Retinal pigment epithelial cell (primary cell): ENCODE measurements around the gene NUBP2.

Experiments used
- DNase-seq: peaks from one replicate; pipeline ENCODE4 v3.0.0-alpha.2; 2010; ENCODE audit warnings: low read depth
- H3K4me3 ChIP-seq: 2 replicates; pipeline ENCODE4 v1.5.1; 2011; ENCODE audit warnings: mild to moderate bottlenecking, low read length, control low read depth, moderate library complexity
- TF ChIP-seq, protein P1 (sequence below): conservative IDR thresholded peaks from 2 replicates; pipeline ENCODE4 v1.5.1; 2011; ENCODE audit warnings: low read depth, low read length, control low read depth, inconsistent platforms

Gene NUBP2

DNA sequence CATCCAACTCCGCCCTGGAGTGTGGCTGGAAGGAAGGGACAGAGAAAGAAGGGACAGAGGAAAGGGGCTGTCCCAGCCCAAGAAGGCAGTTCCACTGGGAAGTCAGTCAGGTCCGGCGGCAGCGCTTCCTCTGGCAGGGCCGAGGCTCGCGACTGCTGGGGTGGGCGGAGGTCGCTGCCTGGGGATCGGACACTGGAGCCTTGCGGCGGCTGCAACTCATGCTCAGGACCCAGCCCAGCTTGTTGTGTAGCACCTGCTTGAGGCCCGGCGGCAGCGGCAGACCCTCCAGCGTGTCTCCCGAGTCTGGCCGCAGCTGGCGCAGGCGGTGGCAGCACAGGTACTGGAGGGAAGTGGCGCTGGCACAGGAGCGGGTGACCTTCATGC, 5.8 kb upstream of the NUBP2 start:
- DNase-seq: no peak
- no peak overlapping the region for H3K4me3 ChIP-seq
- TF ChIP-seq, protein P1, sequence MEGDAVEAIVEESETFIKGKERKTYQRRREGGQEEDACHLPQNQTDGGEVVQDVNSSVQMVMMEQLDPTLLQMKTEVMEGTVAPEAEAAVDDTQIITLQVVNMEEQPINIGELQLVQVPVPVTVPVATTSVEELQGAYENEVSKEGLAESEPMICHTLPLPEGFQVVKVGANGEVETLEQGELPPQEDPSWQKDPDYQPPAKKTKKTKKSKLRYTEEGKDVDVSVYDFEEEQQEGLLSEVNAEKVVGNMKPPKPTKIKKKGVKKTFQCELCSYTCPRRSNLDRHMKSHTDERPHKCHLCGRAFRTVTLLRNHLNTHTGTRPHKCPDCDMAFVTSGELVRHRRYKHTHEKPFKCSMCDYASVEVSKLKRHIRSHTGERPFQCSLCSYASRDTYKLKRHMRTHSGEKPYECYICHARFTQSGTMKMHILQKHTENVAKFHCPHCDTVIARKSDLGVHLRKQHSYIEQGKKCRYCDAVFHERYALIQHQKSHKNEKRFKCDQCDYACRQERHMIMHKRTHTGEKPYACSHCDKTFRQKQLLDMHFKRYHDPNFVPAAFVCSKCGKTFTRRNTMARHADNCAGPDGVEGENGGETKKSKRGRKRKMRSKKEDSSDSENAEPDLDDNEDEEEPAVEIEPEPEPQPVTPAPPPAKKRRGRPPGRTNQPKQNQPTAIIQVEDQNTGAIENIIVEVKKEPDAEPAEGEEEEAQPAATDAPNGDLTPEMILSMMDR: no peak

DNA sequence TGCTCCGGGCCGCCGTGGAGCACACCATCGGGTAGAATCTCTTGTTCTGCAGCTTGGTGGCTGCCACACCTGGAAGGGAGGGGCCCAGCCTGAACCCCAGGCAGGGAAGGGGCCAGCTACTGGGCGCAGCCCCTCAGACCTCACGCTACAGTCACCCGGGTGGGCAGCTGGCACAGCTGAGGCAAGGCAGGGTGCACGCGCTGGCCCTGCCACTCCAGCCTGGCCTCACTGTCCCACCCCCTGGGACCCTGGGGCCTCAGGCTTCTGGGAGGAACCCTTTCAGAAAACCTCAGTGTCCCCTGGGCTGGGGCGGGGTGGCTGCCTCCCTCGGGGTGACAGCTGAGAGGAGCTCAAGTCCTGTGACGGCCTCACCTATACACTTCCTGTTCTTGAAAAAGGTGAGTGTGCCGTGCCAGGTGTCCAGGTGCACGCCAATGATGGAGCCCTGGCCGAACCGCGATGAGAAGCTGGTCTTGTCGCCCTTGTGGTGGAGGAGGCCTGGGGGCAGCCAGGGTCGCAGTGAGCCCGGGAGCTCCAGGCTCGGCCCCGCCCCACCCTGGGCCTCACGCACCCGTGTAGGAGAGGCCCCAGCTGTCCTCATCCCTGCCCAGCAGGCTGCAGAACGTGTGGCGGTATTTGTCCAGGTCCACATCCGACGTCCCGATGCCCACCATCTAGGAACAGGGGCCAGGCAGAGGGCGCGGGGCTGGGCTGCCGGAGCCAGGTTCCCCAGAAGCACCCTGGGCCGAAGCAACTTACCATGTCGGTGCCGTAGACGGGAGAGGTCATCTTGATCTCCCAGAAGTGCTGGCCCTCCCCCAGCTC, 5.2 kb upstream of the NUBP2 start:
- TF ChIP-seq, protein P1: no peak
- H3K4me3 ChIP-seq: no peak overlapping the region
- DNase-seq: no peak

DNA sequence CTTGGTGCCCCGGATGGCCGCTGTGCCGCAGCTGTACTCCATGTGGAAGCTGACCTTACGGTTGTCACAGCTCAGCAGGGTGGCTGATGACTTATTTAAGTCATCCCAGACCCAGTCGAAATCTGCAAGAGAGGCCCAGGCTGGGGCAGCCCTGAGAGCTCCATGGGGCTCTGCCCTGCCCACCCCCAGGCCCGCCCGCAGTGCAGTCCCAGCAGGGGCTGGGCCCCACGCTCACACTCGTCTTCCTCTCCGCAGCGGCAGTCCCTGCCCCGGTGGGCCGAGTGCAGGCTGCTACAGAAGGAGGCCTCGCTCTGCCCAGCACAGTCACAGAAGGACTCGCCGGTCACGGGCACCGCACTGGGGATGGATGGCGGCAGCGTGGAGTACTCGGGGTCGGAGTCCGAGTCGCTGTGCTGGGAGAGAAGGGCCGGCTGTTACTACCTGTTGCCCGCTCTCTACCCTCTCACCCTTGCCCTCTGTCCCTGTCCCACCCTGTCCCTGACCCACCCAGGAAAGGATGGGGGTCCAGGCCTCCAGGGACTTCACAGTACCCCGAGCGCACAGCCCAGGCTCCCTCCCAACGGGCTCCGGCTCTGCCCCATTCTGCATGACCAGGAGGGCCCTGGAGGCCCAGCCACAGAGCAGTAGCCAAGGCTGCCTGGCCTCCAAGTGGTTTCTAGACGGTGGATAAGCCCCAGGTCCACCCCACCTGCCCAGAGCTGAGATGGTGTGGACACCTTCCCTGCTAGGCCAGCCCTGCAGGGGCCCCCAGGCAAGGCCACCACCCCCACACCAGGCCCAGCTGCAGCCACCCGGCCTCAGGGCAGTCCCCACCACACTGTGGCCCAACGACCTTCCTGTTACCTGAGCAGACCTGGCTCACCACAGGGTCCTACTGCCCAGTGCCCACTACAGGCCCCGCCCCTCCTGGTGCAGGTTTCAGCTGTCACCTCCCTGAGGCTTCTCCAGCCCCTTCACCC, 4.3 kb upstream of the NUBP2 start:
- TF ChIP-seq, protein P1: no peak
- no peak for DNase-seq

DNA sequence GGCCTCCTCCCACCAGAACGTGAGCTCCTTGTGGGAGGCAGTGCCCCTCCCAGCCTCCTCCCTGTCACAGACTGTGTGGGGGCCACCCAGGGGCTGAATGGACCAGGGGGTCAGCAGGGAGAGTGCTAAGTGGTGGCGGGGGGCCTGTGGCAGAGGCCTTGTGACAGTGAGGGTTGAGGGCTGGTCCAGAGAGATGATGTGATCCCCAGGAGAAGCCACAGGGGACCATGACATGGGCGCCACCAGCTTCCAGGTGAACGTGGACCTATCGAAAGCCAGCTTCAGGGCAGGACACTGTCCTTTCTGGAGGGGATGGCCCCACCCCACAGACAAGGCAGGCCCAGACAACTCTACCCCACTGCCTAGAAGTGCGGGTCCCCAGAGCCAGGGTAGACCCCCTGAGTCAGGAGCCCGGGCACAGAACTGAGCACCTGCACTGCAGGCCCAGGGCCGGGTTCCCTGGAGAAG, 3.5 kb upstream of the NUBP2 start:
- TF ChIP-seq, protein P1: no peak
- DNase-seq: no peak
- H3K4me3 ChIP-seq: no peak overlapping the region

More for the DNA sequence above, 4.3 kb upstream of the NUBP2 start:
- H3K4me3 ChIP-seq: no peak overlapping the region

DNA sequence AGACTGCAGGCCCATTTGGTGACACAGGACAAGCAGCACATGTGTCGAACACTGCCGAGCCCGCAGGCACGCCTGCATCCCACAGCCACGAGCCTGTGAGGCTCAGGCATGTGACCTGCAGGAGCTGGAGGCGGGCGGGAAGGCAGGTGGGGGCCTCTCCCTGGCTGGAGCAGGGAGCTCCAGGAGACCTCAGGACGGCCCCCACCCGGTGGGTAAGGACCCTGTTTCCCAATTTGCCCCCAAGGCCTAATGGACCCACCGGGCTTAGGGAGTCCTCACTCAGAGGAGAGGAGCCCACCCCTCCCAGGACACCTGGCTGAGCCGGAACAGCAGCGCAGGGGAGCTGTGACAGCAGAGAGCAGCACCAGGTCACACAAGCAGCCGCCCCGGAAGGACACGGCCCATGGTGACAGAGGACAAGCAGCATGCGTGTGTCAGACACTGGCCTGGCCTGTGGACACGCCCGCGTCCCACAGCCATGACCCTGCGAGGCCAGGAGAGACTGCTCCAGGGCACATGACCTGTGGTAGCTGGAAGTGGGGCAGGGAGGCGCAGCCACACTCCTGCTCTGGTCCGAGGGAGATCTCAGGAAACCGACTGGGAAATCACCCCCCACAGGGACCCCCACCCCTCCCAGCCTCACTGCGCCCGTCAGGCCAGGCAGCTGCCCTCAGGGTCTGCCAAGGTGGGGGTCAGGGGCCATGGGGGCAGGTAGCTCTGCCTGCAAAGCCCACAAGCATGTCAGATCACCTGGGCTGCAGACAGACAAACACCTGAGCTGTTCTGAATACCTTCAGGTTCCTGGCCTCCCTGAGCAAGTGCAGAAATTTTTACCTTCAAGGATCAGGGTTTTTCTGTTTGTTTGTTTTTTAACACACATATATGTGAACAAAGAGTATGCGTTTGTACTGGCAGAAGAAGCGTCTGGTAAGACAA, 2.8 kb upstream of the NUBP2 start:
- no peak for DNase-seq
- no peak overlapping the region for H3K4me3 ChIP-seq
- TF ChIP-seq, protein P1: no peak

DNA sequence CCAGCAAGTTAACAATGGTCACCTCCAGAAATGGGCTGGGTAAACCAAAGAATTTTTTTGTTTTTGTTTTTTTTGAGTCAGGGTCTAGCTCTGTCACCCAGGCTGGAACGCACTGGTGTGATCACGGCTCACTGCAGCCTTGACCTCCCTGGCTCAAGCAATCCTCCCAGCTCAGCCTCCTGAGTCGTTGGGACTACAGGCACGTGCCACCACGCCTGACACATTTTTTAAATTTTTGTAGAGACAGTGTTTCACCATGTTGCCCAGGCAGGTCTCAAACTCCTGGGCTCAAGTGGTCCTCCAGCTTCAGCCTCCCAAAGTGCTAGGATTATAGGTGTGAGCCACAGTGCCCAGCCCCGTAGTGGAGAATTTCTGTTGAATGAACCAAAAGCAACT, 2.1 kb upstream of the NUBP2 start:
- no peak for DNase-seq
- TF ChIP-seq, protein P1: no peak
- no peak overlapping the region for H3K4me3 ChIP-seq
